PC-9 (cell line): ENCODE measurements around the gene MROH9.

Source experiments
- EZH2 ChIP-seq: fragments of 200-600 bp; sonication (generic); IDR thresholded peaks from 2 replicates; pipeline ENCODE4 v1.8.0; 2017; ENCODE audit warnings: antibody characterized with exemption, low read depth
- TF ChIP-seq, protein P1 (sequence below): fragments of 200-600 bp; sonication (generic); conservative IDR thresholded peaks from 2 replicates; pipeline ENCODE4 v1.6.1; 2017; ENCODE audit warnings: mixed run types, antibody characterized with exemption, mild to moderate bottlenecking, moderate library complexity

DNA sequence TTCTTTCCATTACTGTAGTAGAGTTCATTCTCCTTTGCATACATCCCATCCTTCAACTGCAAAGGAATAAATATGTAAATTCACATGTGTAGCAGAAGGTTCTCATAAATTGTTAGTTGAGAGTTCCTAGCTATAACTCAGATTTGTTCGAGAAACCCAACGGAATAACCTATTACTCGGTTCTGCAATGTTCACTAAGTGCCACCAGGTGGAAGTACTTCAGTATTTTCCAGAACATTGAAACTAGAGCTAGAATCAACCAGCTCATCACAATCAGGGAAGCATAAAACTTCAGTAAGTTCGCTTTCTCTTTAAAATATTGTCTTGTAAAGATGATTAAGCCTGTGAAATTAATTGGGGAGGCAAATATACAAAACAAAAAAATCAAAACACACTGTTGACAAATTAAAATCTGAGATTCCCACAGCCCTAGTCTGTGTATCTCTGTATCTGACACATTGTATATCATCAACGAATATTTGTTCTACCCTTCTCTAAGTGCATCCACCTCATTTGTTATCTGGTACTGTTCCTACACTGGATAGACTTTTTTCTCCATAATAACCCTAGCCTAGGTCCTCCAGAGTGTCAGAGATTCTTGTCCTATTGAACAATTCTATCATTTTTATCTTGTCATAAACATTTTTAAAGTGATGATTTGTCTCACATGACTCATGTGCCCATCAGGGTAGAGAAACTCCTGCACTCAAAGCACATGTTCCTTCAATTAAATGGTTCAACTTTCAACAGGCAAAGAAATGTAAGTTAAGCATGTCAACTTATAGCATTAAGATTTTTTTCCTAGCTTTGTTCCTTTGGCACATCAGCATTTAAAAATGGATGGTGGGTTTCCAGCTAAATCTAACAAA, 31.9 kb downstream of the MROH9 start:
- TF ChIP-seq, protein P1, sequence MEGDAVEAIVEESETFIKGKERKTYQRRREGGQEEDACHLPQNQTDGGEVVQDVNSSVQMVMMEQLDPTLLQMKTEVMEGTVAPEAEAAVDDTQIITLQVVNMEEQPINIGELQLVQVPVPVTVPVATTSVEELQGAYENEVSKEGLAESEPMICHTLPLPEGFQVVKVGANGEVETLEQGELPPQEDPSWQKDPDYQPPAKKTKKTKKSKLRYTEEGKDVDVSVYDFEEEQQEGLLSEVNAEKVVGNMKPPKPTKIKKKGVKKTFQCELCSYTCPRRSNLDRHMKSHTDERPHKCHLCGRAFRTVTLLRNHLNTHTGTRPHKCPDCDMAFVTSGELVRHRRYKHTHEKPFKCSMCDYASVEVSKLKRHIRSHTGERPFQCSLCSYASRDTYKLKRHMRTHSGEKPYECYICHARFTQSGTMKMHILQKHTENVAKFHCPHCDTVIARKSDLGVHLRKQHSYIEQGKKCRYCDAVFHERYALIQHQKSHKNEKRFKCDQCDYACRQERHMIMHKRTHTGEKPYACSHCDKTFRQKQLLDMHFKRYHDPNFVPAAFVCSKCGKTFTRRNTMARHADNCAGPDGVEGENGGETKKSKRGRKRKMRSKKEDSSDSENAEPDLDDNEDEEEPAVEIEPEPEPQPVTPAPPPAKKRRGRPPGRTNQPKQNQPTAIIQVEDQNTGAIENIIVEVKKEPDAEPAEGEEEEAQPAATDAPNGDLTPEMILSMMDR = peak; percentile 65
- no peak for TF ChIP-seq EZH2
